HuH-7.5 (cell line): ENCODE results near the gene ZBTB7B.
"Not testable (repeated sequence)": the region's sequence is repeated elsewhere in the genome, so short reads cannot be mapped to it uniquely, and the experiment has no call there.

Experiments used
- DNase-seq: peaks from one replicate; pipeline ENCODE4 v3.0.0; 2011; ENCODE audit warnings: low spot score

ZBTB7B gene

DNA sequence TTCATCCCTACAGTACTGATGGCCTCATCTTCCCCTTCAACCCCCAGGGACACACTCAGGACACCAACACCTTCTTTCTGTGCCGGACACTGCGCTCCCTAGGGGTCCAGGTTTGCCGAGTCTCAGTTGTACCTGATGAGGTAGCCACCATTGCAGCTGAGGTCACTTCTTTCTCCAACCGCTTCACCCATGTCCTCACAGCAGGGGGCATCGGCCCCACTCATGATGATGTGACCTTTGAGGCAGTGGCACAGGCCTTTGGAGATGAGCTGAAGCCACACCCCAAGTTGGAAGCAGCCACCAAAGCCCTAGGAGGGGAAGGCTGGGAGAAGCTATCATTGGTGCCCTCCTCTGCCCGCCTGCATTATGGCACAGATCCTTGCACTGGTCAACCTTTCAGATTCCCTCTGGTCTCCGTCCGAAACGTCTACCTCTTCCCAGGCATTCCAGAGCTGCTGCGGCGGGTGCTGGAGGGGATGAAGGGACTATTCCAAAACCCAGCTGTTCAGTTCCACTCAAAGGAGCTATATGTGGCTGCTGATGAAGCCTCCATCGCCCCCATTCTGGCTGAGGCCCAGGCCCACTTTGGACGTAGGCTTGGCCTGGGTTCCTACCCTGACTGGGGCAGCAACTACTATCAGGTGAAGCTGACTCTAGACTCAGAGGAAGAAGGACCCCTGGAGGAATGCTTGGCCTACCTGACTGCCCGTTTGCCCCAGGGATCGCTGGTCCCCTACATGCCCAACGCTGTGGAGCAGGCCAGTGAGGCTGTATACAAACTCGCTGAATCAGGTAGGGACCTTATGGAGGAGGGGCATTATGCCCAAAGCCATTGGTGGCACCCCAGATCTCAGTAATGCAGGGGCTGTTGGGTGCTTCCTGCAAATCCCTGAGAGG, 14.3 kb upstream of the ZBTB7B start:
- no peak for DNase-seq

GRCh38 chr1:154989195-154989860, 13.3 kb upstream of the ZBTB7B start:
- DNase-seq: no peak

GRCh38 chr1:154990276-154990675, 12.3 kb upstream of the ZBTB7B start:
- no peak for DNase-seq

- peak; percentile 7 for DNase-seq
Measured at GRCh38 chr1:154992721-154993571, 9.7 kb upstream of the ZBTB7B start.

- peak; percentile 4 for DNase-seq
Measured at GRCh38 chr1:154993572-154994268, 8.9 kb upstream of the ZBTB7B start, which contains the start of gene LENEP. Gene LENEP (plus strand): TSS chr1:154993586. CDS start chr1:154993608, 22 bp downstream.

DNA sequence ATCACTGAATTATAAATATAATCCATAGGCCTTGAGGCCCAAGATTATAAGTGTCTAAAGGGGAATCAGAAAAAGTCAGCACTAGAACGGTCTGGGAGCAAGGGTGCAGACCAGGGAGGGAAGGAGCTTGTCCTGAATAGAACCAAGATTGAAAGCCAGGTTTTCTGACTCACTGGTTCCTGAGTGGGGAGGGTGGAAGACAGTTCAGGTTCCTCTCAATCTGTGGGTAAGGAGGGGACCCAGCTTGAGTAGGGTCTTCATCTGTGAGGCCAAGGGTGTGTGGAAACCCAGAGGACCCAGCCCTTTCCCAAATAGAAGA, 8.4 kb upstream of the ZBTB7B start:
- peak; percentile 1 for DNase-seq

- peak; percentile 1 for DNase-seq
Measured at GRCh38 chr1:154994591-154994990, 8.0 kb upstream of the ZBTB7B start.

DNA sequence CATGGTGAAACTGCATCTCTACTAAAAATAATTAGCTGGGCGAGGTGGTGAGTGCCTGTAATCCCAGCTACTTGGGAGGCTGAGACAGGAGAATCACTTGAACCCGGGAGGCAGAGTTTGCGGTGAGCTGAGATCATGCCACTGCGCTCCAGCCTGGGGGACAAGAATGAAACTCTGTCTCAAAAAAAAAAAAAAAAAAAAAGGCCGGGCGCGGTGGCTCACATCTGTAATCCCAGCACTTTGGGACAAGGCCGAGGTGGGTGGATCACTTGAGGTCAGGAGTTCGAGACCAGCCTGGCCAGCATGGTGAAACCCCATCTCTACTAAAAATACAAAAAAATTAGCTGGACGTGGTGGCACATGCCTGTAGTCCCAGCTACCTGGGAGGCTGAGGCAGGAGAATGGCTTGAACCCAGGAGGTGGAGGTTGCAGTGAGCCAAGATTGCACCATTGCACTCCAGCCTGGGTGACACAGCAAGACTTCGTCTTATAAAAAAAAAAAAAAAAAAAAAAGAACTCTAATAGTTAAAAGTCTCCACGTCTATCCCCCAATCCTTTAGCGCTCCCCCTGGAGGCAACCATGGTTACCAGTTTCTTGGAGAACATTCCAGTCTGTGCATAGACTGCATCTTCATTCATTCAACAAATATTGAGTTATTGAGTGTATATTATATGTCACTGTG, 7.2 kb upstream of the ZBTB7B start:
- DNase-seq: not testable (repeated sequence)

GRCh38 chr1:154996966-154997701, 5.5 kb upstream of the ZBTB7B start:
- DNase-seq: no peak

- DNase-seq: no peak
Measured at GRCh38 chr1:154998201-154998780, 4.3 kb upstream of the ZBTB7B start.

- DNase-seq: peak; percentile 89
Measured at GRCh38 chr1:154998818-154999570, 3.6 kb upstream of the ZBTB7B start.

DNA sequence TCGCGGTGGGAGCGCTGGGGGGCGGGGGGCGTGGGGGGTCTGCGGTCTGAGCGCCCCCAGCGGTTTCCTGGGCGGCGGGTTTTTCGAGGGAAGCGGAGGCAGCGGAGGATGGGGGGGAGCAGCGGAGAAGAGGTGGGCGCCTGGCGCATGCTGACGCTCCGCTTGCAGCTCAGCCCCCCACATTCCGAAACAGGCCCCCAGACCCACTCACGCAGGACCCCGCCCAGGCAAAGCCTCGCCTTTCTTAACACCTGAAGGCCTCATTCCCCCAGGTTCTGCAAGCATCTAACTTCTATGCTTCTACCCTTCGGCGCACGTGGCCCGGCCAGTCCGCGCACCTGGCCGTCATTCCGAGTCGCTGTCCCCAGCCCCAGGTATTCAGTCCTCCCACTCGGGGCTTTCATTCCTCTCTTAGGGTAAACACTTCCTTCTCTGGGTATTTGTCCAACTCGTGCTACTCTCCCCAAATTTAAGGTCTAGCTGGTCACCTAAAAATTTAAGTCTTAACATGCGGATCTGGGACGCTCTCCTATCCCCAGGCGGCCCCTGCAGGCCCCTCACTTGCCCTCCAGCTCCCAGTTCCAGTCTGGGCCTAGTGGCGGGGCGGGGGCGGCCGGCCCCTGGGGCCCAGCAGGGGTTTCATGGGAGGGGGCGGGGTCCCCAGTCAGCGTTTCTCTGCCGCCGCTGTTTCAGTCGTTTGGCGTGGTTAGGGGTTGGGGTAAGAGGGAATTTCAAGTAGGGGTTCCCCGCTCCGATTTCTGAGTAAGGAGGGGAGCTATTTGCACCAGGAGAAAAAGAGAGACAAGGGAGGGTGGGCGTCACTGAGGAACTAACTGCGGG, 2.8 kb upstream of the ZBTB7B start:
- peak; percentile 74 for DNase-seq

GRCh38 chr1:155000411-155000725, 2.2 kb upstream of the ZBTB7B start:
- DNase-seq: no peak

- peak; percentile 96 for DNase-seq
Measured at GRCh38 chr1:155000726-155001424, 1.7 kb upstream of the ZBTB7B start.

DNA sequence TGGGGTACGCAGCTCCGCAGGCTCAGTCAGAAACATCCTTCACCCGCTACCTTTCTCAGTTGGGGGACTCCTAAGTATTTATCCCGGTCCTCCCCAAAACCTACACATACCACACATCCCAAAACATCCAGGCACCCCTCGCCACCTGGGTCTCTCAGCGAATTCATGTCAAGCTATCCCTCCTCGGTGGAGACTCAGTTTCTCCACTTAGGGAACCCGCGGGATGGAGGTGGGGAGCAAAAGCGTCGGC, 1.3 kb upstream of the ZBTB7B start:
- DNase-seq: no peak

GRCh38 chr1:155001675-155002463, 733 bp upstream of the ZBTB7B start:
- DNase-seq: peak; percentile 98

DNA sequence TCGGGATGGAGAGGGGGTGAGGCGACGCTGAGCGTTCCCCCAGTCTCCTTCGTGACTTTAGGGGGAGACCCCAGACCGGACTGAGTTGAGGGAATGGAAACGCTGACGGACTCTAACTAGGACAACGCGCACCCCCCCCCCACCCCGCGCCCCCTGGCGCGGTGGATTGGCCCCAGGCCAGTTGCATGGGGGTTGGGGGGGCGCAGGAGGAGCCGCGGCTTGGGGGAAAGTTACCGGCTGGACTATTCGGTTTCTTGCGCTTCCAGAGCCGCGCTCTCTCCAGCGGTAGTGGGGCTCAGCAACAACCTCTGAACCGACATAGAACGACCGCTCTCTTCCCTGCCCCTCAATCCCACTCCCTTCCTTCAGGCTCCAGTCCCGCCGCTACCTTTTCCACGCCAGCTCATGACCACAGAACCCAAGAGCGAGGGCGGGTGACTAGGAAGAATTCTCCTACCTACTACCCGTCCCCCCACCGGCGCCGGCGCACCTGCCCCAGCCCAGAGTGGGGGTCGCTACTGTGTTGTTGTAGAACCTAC, 694 bp downstream of the ZBTB7B start:
- no peak for DNase-seq
